Calu3 (cell line): Measurements from ENCODE around the gene CCT2. TPM values are rescaled to one million over a fixed set of nuclear protein-coding genes. Genes with fewer than 3 reads are reported as not detected.

Source experiments
- BruUV-seq: library from RNA; stranded (reverse); fragments of 400-500 nt; replicated peaks from 2 replicates; lab custom pipeline; 2021; lab: Mats Ljungman, UMichigan
- CTCF ChIA-PET: fragments of 300-600 bp; sonication (Branson Sonifier 250); formaldehyde crosslinking; loops from one replicate; lab custom pipeline; 2022; ENCODE audit warnings: antibody characterized with exemption; lab: Charles Lee
- DNase-seq: peaks from one replicate; pipeline ENCODE4 v3.0.0; 2022
- H3K27ac Mint-ChIP-seq: one replicate; pipeline ENCODE4 v1.8.0; 2022; ENCODE audit warnings: mixed read lengths; ENCODE audit not compliant: unreplicated experiment
- H3K27me3 Mint-ChIP-seq: one replicate; pipeline ENCODE4 v1.8.0; 2022; ENCODE audit warnings: mixed read lengths; ENCODE audit not compliant: unreplicated experiment
- H3K36me3 Mint-ChIP-seq: one replicate; pipeline ENCODE4 v1.8.0; 2022; ENCODE audit warnings: mild to moderate bottlenecking, moderate library complexity, mixed read lengths; ENCODE audit not compliant: insufficient read depth, unreplicated experiment
- H3K4me1 Mint-ChIP-seq: one replicate; pipeline ENCODE4 v1.8.0; 2022; ENCODE audit warnings: mild to moderate bottlenecking, low read depth, mixed read lengths; ENCODE audit not compliant: unreplicated experiment
- H3K4me3 Mint-ChIP-seq: one replicate; pipeline ENCODE4 v1.8.0; 2022; ENCODE audit warnings: mild to moderate bottlenecking, low read depth, moderate library complexity, mixed read lengths; ENCODE audit not compliant: unreplicated experiment
- H3K9me3 Mint-ChIP-seq: one replicate; pipeline ENCODE4 v1.8.0; 2022; ENCODE audit warnings: low read depth, mixed read lengths; ENCODE audit not compliant: unreplicated experiment
- CTCF ChIP-seq: fragments of 200-600 bp; IDR thresholded peaks from one replicate; pipeline ENCODE4 v1.8.0; 2022; ENCODE audit warnings: antibody characterized with exemption; ENCODE audit not compliant: unreplicated experiment
- intact Hi-C: fragments of 100-400 bp; cut with micrococcal nuclease; formaldehyde crosslinking; loops from one replicate; pipeline ENCODE4 v1.10.0; 2022; ENCODE audit not compliant: unreplicated experiment
- total RNA-seq: library from RNA; stranded (reverse); gene quantifications from 2 replicates; pipeline ENCODE4 v1.2.3, GENCODE V29; 2022

CCT2 gene
- total RNA-seq, 1 experiment from 2014 or later, result 410 TPM

- TF ChIP-seq CTCF, result no peak
- intact Hi-C loops, result no loop called here
- CTCF ChIA-PET, result no interaction called here
- Mint-ChIP-seq H3K4me3 (no peak overlapping the region), H3K9me3 (peaks cover 7% of the 10 kb centered on the region), H3K4me1 (no peaks in the 10 kb centered on the region), H3K27me3 (no peaks in the 10 kb centered on the region), H3K27ac (no peak overlapping the region), H3K36me3 (peaks cover 5% of the 10 kb centered on the region)
- BruUV-seq, result no TSS peak
- no peak for DNase-seq
Observed at GRCh38 chr12:69546693-69547438, 38.4 kb upstream of the CCT2 start.

GRCh38 chr12:69548687-69549086 is 36.6 kb upstream of the CCT2 start:
- no TSS peak for BruUV-seq
- intact Hi-C loops, result no loop called here
- CTCF ChIA-PET, result interaction anchor here (0.5 kb wide), 1 partner anchor 201 kb away, joined by 3 read pairs; no protein-coding TSS in a partner anchor

GRCh38 chr12:69550569-69551350 is 34.5 kb upstream of the CCT2 start:
- intact Hi-C loops, result loop anchor here (5.0 kb wide), 1 partner anchor 78 kb away; the partner anchor contains the start of gene FRS2
- no peak for TF ChIP-seq CTCF
- no peaks in the 10 kb centered on the region for H3K36me3 Mint-ChIP-seq
- no peak overlapping the region for H3K4me3 Mint-ChIP-seq
- DNase-seq, result no peak
- no peak overlapping the region for H3K27ac Mint-ChIP-seq
- BruUV-seq, result no TSS peak
- H3K4me1 Mint-ChIP-seq, result peaks cover 9% of the 10 kb centered on the region
- no peaks in the 10 kb centered on the region for H3K9me3 Mint-ChIP-seq
- CTCF ChIA-PET, result no interaction called here
- H3K27me3 Mint-ChIP-seq, result no peaks in the 10 kb centered on the region

More at GRCh38 chr12:69548687-69549086, 36.6 kb upstream of the CCT2 start:
- no peak for DNase-seq
- no peak for TF ChIP-seq CTCF
- H3K4me1 Mint-ChIP-seq, result peaks cover 6% of the 10 kb centered on the region
- H3K27ac Mint-ChIP-seq, result no peak overlapping the region
- no peaks in the 10 kb centered on the region for H3K27me3 Mint-ChIP-seq
- H3K9me3 Mint-ChIP-seq, result peaks cover 2% of the 10 kb centered on the region
- peaks cover under 1% of the 10 kb centered on the region for H3K36me3 Mint-ChIP-seq
- no peak overlapping the region for H3K4me3 Mint-ChIP-seq

- peak; percentile 51 for DNase-seq
- BruUV-seq, result no TSS peak
- no peak for TF ChIP-seq CTCF
Observed at GRCh38 chr12:69553628-69554248, 31.5 kb upstream of the CCT2 start.

More at GRCh38 chr12:69553628-69554248, 31.5 kb upstream of the CCT2 start:
- H3K9me3 Mint-ChIP-seq, result no peaks in the 10 kb centered on the region
- intact Hi-C loops, result loop anchor here (5.0 kb wide), 1 partner anchor 81 kb away; the partner anchor contains the start of gene FRS2
- CTCF ChIA-PET, result interaction anchor here (0.5 to 1.6 kb wide), 5 partner anchors 13 to 197 kb away, joined by 3 to 5 read pairs (median 4); no protein-coding TSS in a partner anchor
- H3K36me3 Mint-ChIP-seq, result no peaks in the 10 kb centered on the region
- H3K27me3 Mint-ChIP-seq, result no peaks in the 10 kb centered on the region
- no peak overlapping the region for H3K4me3 Mint-ChIP-seq
- peaks cover 9% of the 10 kb centered on the region for H3K4me1 Mint-ChIP-seq
- H3K27ac Mint-ChIP-seq, result no peak overlapping the region
